Kidney epithelial cell (primary cell): ENCODE data around the gene EXOC3L4. TPM values are rescaled to one million over a fixed set of nuclear protein-coding genes. Genes with fewer than 3 reads are reported as not detected.

Source experiments
- DNase-seq: peaks from one replicate; pipeline ENCODE4 v3.0.0-alpha.2; 2010; ENCODE audit warnings: low read depth
- H3K27me3 ChIP-seq: 2 replicates; pipeline ENCODE4 v1.6.0; 2011; ENCODE audit warnings: low read length; ENCODE audit not compliant: control insufficient read depth, insufficient read depth
- H3K36me3 ChIP-seq: 2 replicates; pipeline ENCODE4 v1.5.1; 2011; ENCODE audit warnings: low read length; ENCODE audit not compliant: control insufficient read depth, insufficient read depth
- H3K4me3 ChIP-seq: 2 replicates; pipeline ENCODE4 v1.5.1; 2011; ENCODE audit warnings: low read depth, mild to moderate bottlenecking, control low read depth, low read length
- CTCF ChIP-seq: IDR thresholded peaks from 2 replicates; pipeline ENCODE4 v1.5.1; 2011; ENCODE audit warnings: mild to moderate bottlenecking, moderate library complexity, low read length, control low read depth, inconsistent platforms; ENCODE audit not compliant: insufficient read depth, poor library complexity, severe bottlenecking
- total RNA-seq: library from RNA; depleted of rRNA; stranded (reverse); fragments of >200 nt; gene quantifications from 2 replicates; pipeline ENCODE4 v1.2.3, GENCODE V29; 2015

Gene EXOC3L4
- total RNA-seq, 1 donor from 2014 or later, result 0.46 TPM

GRCh38 chr14:103073367-103073875 lies 21.1 kb upstream of the EXOC3L4 start:
- DNase-seq, result peak; percentile 70
- no peak for TF ChIP-seq CTCF
- no peaks in the 10 kb centered on the region for H3K36me3 ChIP-seq
- no peak overlapping the region for H3K4me3 ChIP-seq
- no peaks in the 10 kb centered on the region for H3K27me3 ChIP-seq

DNA sequence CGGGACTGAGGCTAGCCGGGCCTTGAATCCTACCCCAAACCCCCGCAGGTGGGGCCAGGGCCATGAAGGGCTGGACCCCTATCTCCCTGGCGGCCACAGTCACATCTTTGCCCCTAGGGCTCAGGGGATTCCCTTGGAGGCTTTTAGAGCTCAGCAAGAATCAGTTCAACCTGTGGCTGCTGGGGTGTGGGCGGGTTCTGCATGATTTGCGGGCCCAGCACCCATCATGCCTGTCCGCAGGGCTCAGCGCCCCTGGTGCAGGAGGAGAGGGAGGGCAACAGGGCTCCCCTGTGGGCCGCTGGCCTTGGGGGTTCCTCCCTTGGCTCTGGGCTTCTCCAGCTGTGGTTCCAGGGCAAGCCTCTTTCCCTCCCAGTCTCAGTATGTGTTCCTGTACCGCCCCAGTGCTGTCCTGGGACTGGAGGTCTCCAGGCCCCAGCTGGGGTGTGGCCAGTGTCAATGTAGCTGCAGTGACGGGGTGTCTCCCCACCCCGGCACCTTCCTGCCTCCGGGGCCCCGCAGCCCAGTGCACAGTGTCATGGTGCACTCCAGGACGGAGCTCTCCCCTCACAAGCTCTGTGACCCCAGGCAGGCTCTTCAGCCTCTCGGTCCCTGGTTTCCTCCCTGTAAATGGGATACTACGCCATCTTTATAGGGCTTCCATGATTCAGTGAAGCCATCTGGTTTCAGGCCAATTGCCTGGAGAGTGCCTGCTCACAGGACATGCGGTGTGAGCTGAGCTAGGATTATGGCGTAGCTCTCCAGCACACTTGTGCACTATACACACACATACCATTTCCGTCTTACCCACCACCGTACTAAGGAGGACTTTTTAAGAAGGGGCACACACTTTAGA lies 20.4 kb upstream of the EXOC3L4 start:
- no peaks in the 10 kb centered on the region for H3K36me3 ChIP-seq
- H3K4me3 ChIP-seq, result no peak overlapping the region
- no peak for DNase-seq
- no peak for TF ChIP-seq CTCF
- H3K27me3 ChIP-seq, result no peaks in the 10 kb centered on the region

- Histone ChIP-seq H3K4me3 (peak overlapping the region; percentile 33), H3K27me3 (peaks cover 2% of the 10 kb centered on the region), H3K36me3 (no peaks in the 10 kb centered on the region)
- no peak for TF ChIP-seq CTCF
- DNase-seq, result no peak
These were observed 19.7 kb upstream of the EXOC3L4 start for GRCh38 chr14:103074729-103075367.

DNA sequence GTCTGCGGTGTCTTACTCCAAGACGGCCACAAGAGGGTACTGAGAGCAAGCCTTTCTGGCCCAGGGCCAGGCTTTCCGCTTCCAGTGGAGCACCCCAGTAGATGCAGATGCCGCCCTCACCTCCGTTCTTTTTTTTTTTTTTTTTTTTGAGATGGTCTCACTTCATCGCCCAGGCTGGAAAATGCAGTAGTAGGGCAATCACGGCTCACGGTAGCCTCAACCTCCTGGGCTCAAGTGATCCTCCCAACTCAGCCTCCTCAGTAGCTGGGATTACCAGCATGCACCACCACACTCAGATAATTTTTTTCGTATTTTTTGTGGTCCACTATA lies 16.1 kb upstream of the EXOC3L4 start:
- TF ChIP-seq CTCF, result peak; percentile 79
- H3K27me3 ChIP-seq, result peaks cover 4% of the 10 kb centered on the region
- DNase-seq, result no peak
- no peaks in the 10 kb centered on the region for H3K36me3 ChIP-seq
- no peak overlapping the region for H3K4me3 ChIP-seq

DNA sequence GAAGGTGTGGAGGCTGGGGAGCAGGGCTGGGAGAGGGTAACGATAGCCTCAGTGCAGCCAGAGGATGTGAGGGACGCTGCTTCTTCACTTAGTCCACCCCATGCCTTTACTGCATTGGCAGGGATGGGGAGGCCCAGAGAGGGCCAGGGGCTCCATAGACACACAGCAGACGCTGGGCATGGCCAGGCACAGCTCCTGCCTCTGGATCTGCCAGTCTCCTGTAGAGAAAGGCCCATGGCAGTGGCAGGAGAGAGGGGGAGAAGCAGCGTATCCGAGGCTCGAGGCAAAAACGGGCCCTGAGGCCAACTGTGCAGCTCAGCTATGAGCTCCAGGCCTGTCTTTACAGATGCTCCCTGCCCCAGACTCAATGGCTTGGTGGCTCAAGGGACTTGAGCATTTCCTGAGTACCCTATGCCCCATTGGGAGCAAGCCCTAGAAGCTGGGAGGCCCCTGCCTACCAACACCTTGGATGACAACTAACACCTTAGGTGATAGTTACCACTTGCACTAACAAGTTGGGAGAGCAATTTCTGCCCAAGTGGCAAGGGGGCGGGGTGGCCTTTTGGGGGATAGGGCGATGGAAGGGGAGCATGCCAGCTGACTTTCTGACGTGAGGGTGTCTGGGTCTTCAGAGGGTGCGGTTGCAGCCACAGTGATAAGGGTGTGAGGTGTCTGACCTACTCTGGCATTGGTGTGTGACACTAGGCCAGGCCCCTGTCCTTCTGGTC lies 15.5 kb upstream of the EXOC3L4 start:
- Histone ChIP-seq H3K27me3 (peaks cover 8% of the 10 kb centered on the region), H3K4me3 (no peak overlapping the region), H3K36me3 (no peaks in the 10 kb centered on the region)
- no peak for DNase-seq
- TF ChIP-seq CTCF, result no peak
